Neural cell (in vitro differentiated cells): Measurements from ENCODE around the gene NUP210L. TPM values are rescaled to one million over a fixed set of nuclear protein-coding genes. Genes with fewer than 3 reads are reported as not detected.

Experiments used
- H2AFZ ChIP-seq: fragments of 200-600, 300-800 bp; sonication (generic), shearing (Covaris generic); 2 replicates; pipeline ENCODE4 v1.6.0; 2014; ENCODE audit warnings: low read depth, mild to moderate bottlenecking, antibody characterized with exemption, low read length, moderate library complexity
- H3F3A ChIP-seq: fragments of 200-600 bp; shearing (Covaris generic); 2 replicates; pipeline ENCODE4 v1.6.1; 2016; ENCODE audit warnings: mild to moderate bottlenecking, moderate library complexity, mixed read lengths, antibody characterized with exemption, low read length; ENCODE audit not compliant: insufficient read depth, poor library complexity, severe bottlenecking
- H3K27ac ChIP-seq: fragments of 200-600, 300-800 bp; sonication (generic), shearing (Covaris generic); 2 replicates; pipeline ENCODE4 v1.5.1; 2014; ENCODE audit warnings: mild to moderate bottlenecking, low read length, moderate library complexity
- H3K27me3 ChIP-seq: fragments of 300-800, 200-600 bp; sonication (generic), shearing (Covaris generic); 2 replicates; pipeline ENCODE4 v1.6.0; 2014; ENCODE audit warnings: mild to moderate bottlenecking, low read depth, low read length, moderate library complexity; ENCODE audit not compliant: insufficient read depth
- H3K36me3 ChIP-seq: fragments of 300-800, 200-600 bp; sonication (generic), shearing (Covaris generic); 2 replicates; pipeline ENCODE4 v1.5.1; 2014; ENCODE audit warnings: mild to moderate bottlenecking, antibody characterized with exemption, low read length, moderate library complexity; ENCODE audit not compliant: insufficient read depth
- H3K4me2 ChIP-seq: fragments of 300-800, 200-600 bp; sonication (generic), shearing (Covaris generic); 2 replicates; pipeline ENCODE4 v1.6.0; 2014; ENCODE audit warnings: mild to moderate bottlenecking, low read length
- H3K4me3 ChIP-seq: fragments of 300-800, 200-600 bp; sonication (generic), shearing (Covaris generic); 2 replicates; pipeline ENCODE4 v1.5.1; 2014; ENCODE audit warnings: mild to moderate bottlenecking, low read length, moderate library complexity
- H3K79me2 ChIP-seq: fragments of 200-600 bp; shearing (Covaris generic); replicated peaks from 2 replicates; pipeline ENCODE4 v1.6.0; 2014; ENCODE audit warnings: mild to moderate bottlenecking, low read length, moderate library complexity; ENCODE audit not compliant: insufficient read depth
- H3K9ac ChIP-seq: fragments of 300-800, 200-600 bp; sonication (generic), shearing (Covaris generic); 2 replicates; pipeline ENCODE4 v1.6.1; 2016; ENCODE audit warnings: mild to moderate bottlenecking, low read length, mixed read lengths
- H3K9me2 ChIP-seq: fragments of 200-600 bp; shearing (Covaris generic); 2 replicates; pipeline ENCODE4 v1.6.1; 2016; ENCODE audit warnings: mild to moderate bottlenecking, low read length, mixed read lengths; ENCODE audit not compliant: insufficient read depth
- H3K9me3 ChIP-seq: fragments of 200-600, 300-800 bp; sonication (generic), shearing (Covaris generic); 2 replicates; pipeline ENCODE4 v1.6.1; 2016; ENCODE audit warnings: mild to moderate bottlenecking, mixed run types, low read length, moderate library complexity, mixed read lengths
- H4K20me1 ChIP-seq: fragments of 200-600 bp; shearing (Covaris generic); 2 replicates; pipeline ENCODE4 v1.6.1; 2016; ENCODE audit warnings: mild to moderate bottlenecking, mixed run types; ENCODE audit not compliant: insufficient read depth
- EP300 ChIP-seq: fragments of 450-650 bp; conservative IDR thresholded peaks from 2 replicates; pipeline ENCODE4 v1.6.1; 2014; ENCODE audit warnings: antibody characterized with exemption, mild to moderate bottlenecking, moderate library complexity; ENCODE audit not compliant: poor library complexity, severe bottlenecking
- EZH2 ChIP-seq: fragments of 200-600, 300-800 bp; shearing (Covaris generic), sonication (generic); IDR thresholded peaks from 2 replicates; pipeline ENCODE4 v1.6.1; 2014; ENCODE audit warnings: antibody characterized with exemption, low read length, borderline replicate concordance, mild to moderate bottlenecking; ENCODE audit not compliant: insufficient read depth, poor library complexity, severe bottlenecking
- MXI1 ChIP-seq: fragments of 450-650 bp; conservative IDR thresholded peaks from 2 replicates; pipeline ENCODE4 v1.6.1; 2014; ENCODE audit warnings: antibody characterized with exemption, mild to moderate bottlenecking; ENCODE audit not compliant: poor library complexity, severe bottlenecking
- POLR2AphosphoS5 ChIP-seq: IDR thresholded peaks from 2 replicates; pipeline ENCODE4 v1.6.1; 2012
- RAD21 ChIP-seq: fragments of 450-650 bp; conservative IDR thresholded peaks from 2 replicates; pipeline ENCODE4 v1.6.1; 2014; ENCODE audit warnings: antibody characterized with exemption, mild to moderate bottlenecking, moderate library complexity
- SMC3 ChIP-seq: fragments of 450-650 bp; conservative IDR thresholded peaks from 2 replicates; pipeline ENCODE4 v1.6.1; 2014; ENCODE audit warnings: antibody characterized with exemption, mild to moderate bottlenecking, moderate library complexity; ENCODE audit not compliant: poor library complexity
- TAF1 ChIP-seq: IDR thresholded peaks from 2 replicates; pipeline ENCODE4 v1.6.1; 2012; ENCODE audit warnings: low read depth
- polyA plus RNA-seq: library from polyadenylated mRNA; depleted of rRNA; stranded (reverse); fragments of >200 nt; gene quantifications from 2 replicates; pipeline ENCODE4 v1.2.3, GENCODE V29; 2014
- TF ChIP-seq, protein P1 (sequence below): fragments of 450-650 bp; IDR thresholded peaks from 2 replicates; pipeline ENCODE4 v1.5.1; 2014; ENCODE audit warnings: antibody characterized with exemption, mild to moderate bottlenecking, moderate library complexity; ENCODE audit not compliant: poor library complexity, severe bottlenecking
- TF ChIP-seq, protein P2 (sequence below): IDR thresholded peaks from 2 replicates; pipeline ENCODE4 v1.6.1; 2012; ENCODE audit warnings: borderline replicate concordance

The NUP210L gene
- polyA plus RNA-seq, 1 donor from 2014 or later, result 0.09 TPM

DNA sequence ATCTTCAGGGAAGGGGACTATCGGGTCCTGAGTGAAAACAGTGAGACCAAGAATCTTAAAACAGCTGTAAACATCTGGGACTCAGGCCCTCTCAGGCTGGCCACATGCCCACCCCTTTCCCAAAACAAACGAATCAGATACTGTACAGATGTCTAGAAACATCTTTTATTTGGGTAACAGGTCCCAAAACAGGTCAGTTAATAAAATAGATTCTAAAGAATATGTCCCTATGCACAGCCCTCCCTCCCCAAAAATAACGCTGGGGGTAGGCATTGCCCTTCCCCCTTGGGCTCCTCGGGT, 196.0 kb downstream of the NUP210L start:
- Histone ChIP-seq H3K36me3 (no peaks in the 10 kb centered on the region), H3K27me3 (no peaks in the 10 kb centered on the region), H3F3A (no peaks in the 10 kb centered on the region), H3K9me2 (no peaks in the 10 kb centered on the region), H3K79me2 (peaks cover 50% of the 10 kb centered on the region), H3K9ac (peak overlapping the region; percentile 28), H3K9me3 (no peaks in the 10 kb centered on the region), H3K4me3 (peak overlapping the region; percentile 83), H3K4me2 (peak overlapping the region; percentile 47), H2AFZ (peak overlapping the region; percentile 30), H4K20me1 (no peaks in the 10 kb centered on the region), H3K27ac (peak overlapping the region; percentile 38)
- TF ChIP-seq EZH2, result no peak
- TF ChIP-seq TAF1, result no peak
- no peak for TF ChIP-seq RAD21
- TF ChIP-seq SMC3, result no peak

DNA sequence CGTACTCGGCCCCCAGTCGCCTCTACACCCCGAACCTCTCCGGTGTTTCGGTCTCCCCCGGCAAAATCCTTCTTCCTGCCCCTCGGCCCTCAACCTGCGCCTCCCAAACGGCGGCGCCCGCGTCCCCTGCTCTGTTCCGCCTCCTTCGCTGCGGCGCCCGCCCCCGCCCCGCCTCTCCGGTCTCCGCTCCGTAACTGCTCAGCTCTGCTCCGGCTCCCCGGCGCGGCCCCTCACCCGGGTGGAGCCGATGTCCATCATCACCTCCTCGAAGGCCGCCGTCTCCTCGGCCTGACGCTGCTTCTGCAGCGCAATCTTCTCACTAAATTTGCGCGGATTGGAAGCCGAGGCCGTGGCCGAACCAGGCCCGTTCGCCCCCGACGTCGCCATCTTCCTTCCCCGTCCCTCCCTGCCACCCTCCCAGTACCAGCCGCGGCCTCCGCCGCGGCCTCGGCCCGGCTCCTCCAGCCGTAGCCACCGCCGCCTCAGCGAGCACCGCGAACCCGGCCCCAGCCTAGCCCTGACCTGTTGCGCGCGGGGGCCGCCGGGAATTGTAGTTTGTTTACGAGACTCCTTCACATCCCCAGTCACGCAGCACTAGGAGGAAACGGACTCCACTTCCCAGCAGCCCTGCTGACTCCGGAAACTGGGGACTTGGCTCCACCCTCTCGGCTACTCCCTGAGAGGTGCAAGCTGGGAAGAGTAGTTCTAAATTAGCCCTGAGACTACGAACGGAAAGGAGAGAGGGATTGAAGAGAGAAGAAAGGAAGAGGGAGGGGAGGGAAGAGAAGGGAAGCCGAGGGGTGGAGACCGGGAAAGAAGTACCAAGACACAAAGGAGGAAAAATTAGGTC, 196.5 kb downstream of the NUP210L start, which contains the start of gene CRTC2:
CRTC2 (minus strand) TSS at position 502 of the 850 bp plus-strand sequence; CDS start at position 387, 115 bp downstream.
- Histone ChIP-seq H2AFZ (peak within 1 kb of the TSS; percentile 69), H4K20me1 (no peaks in the 10 kb centered on the region)
- TF ChIP-seq EZH2 (no peak), POLR2AphosphoS5 (peak; percentile 84), TAF1 (peak; percentile 34), MXI1 (peak; percentile 73), EP300 (peak; percentile 31), SMC3 (peak; percentile 19), RAD21 (no peak)
- TF ChIP-seq, protein P1, sequence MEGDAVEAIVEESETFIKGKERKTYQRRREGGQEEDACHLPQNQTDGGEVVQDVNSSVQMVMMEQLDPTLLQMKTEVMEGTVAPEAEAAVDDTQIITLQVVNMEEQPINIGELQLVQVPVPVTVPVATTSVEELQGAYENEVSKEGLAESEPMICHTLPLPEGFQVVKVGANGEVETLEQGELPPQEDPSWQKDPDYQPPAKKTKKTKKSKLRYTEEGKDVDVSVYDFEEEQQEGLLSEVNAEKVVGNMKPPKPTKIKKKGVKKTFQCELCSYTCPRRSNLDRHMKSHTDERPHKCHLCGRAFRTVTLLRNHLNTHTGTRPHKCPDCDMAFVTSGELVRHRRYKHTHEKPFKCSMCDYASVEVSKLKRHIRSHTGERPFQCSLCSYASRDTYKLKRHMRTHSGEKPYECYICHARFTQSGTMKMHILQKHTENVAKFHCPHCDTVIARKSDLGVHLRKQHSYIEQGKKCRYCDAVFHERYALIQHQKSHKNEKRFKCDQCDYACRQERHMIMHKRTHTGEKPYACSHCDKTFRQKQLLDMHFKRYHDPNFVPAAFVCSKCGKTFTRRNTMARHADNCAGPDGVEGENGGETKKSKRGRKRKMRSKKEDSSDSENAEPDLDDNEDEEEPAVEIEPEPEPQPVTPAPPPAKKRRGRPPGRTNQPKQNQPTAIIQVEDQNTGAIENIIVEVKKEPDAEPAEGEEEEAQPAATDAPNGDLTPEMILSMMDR, result peak; percentile 23
- TF ChIP-seq, protein P2, sequence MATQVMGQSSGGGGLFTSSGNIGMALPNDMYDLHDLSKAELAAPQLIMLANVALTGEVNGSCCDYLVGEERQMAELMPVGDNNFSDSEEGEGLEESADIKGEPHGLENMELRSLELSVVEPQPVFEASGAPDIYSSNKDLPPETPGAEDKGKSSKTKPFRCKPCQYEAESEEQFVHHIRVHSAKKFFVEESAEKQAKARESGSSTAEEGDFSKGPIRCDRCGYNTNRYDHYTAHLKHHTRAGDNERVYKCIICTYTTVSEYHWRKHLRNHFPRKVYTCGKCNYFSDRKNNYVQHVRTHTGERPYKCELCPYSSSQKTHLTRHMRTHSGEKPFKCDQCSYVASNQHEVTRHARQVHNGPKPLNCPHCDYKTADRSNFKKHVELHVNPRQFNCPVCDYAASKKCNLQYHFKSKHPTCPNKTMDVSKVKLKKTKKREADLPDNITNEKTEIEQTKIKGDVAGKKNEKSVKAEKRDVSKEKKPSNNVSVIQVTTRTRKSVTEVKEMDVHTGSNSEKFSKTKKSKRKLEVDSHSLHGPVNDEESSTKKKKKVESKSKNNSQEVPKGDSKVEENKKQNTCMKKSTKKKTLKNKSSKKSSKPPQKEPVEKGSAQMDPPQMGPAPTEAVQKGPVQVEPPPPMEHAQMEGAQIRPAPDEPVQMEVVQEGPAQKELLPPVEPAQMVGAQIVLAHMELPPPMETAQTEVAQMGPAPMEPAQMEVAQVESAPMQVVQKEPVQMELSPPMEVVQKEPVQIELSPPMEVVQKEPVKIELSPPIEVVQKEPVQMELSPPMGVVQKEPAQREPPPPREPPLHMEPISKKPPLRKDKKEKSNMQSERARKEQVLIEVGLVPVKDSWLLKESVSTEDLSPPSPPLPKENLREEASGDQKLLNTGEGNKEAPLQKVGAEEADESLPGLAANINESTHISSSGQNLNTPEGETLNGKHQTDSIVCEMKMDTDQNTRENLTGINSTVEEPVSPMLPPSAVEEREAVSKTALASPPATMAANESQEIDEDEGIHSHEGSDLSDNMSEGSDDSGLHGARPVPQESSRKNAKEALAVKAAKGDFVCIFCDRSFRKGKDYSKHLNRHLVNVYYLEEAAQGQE, result peak; percentile 63

More for the DNA sequence above, 196.5 kb downstream of the NUP210L start, which contains the start of gene CRTC2:
- H3F3A ChIP-seq, result no peaks in the 10 kb centered on the region
- no peaks in the 10 kb centered on the region for H3K36me3 ChIP-seq
- no peaks in the 10 kb centered on the region for H3K27me3 ChIP-seq
- H3K4me2 ChIP-seq, result peak within 1 kb of the TSS; percentile 94
- peak within 1 kb of the TSS; percentile 84 for H3K27ac ChIP-seq
- H3K9me2 ChIP-seq, result no peaks in the 10 kb centered on the region
- H3K4me3 ChIP-seq, result peak within 1 kb of the TSS; percentile 83
- H3K9ac ChIP-seq, result peak within 1 kb of the TSS; percentile 90
- peaks cover 52% of the 10 kb centered on the region for H3K79me2 ChIP-seq
- no peaks in the 10 kb centered on the region for H3K9me3 ChIP-seq
